Activated T-cell treated with anti-CD3 and anti-CD28 coated beads, Interleukin-2, amount 50 U/mL, for 72 hours (primary cell): ENCODE results near the gene PARVB. TPM values are rescaled to one million over a fixed set of nuclear protein-coding genes. Genes with fewer than 3 reads are reported as not detected.

Source experiments
- ATAC-seq, 2 donors: fragments of 150-1000 bp; cut with Tn5 transposase; replicated peaks in 1 of 2; 2 replicates each; pipeline ENCODE4 v1.10.0; 2021; ENCODE audit warnings: moderate library complexity in 2 of 2, mild to moderate bottlenecking in 1 of 2
- DNase-seq, 2 donors: peaks; one replicate each; pipeline ENCODE4 v3.0.0; 2021 to 2022; ENCODE audit warnings: mixed read lengths in 1 of 2
- H3K27ac Mint-ChIP-seq: one replicate; pipeline ENCODE4 v1.8.0; 2022; ENCODE audit warnings: mild to moderate bottlenecking, moderate library complexity, mixed read lengths
- H3K27me3 Mint-ChIP-seq: one replicate; pipeline ENCODE4 v1.8.0; 2022; ENCODE audit warnings: low read depth, mixed read lengths
- H3K36me3 Mint-ChIP-seq, 2 donors: one replicate each; pipeline ENCODE4 v1.8.0; 2022; ENCODE audit warnings: mixed read lengths in 2 of 2, mild to moderate bottlenecking in 1 of 2; ENCODE audit not compliant: insufficient read depth in 2 of 2
- H3K4me1 Mint-ChIP-seq: one replicate; pipeline ENCODE4 v1.8.0; 2022; ENCODE audit warnings: low read depth, mixed read lengths
- H3K4me3 Mint-ChIP-seq, 2 donors: one replicate each; pipeline ENCODE4 v1.8.0; 2022; ENCODE audit warnings: mild to moderate bottlenecking in 2 of 2, mixed read lengths in 2 of 2, moderate library complexity in 2 of 2
- H3K9me3 Mint-ChIP-seq, 2 donors: one replicate each; pipeline ENCODE4 v1.8.0; 2022; ENCODE audit warnings: mixed read lengths in 2 of 2
- total RNA-seq, 2 donors: library from RNA; stranded (reverse); gene quantifications; one replicate each; pipeline ENCODE4 v1.2.3, GENCODE V29; 2022

PARVB gene
- total RNA-seq, 2 donors from 2014 or later: 28.4 to 55.7 TPM

DNA sequence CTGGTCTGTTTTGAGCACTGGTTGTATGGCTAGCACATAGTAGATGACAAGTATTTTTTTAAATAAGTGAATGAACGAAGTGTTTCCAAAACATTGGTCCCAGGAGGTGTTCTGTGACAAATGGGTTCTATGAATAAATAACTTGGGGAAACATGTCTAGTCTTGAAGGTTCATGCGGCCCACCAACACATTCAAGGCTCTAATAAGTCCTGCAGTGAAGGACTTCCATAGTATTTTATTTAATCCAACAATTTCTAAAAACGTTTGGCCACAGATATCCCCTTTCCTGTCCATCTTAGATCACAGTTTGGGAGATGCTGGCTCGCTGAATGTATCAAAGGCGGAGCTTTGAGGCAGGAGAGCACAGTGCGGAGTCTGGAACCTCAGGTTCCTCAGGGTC lies 179.1 kb downstream of the PARVB start:
- no peaks in the 10 kb centered on the region for H3K9me3 Mint-ChIP-seq
- H3K27ac Mint-ChIP-seq: no peak overlapping the region
- DNase-seq (no peak), ATAC-seq (no peak)
- peaks cover 4 to 7% of the 10 kb centered on the region in 2 donors for H3K36me3 Mint-ChIP-seq
- H3K4me1 Mint-ChIP-seq: no peaks in the 10 kb centered on the region
- H3K27me3 Mint-ChIP-seq: no peaks in the 10 kb centered on the region
- no peak overlapping the region for H3K4me3 Mint-ChIP-seq

DNA sequence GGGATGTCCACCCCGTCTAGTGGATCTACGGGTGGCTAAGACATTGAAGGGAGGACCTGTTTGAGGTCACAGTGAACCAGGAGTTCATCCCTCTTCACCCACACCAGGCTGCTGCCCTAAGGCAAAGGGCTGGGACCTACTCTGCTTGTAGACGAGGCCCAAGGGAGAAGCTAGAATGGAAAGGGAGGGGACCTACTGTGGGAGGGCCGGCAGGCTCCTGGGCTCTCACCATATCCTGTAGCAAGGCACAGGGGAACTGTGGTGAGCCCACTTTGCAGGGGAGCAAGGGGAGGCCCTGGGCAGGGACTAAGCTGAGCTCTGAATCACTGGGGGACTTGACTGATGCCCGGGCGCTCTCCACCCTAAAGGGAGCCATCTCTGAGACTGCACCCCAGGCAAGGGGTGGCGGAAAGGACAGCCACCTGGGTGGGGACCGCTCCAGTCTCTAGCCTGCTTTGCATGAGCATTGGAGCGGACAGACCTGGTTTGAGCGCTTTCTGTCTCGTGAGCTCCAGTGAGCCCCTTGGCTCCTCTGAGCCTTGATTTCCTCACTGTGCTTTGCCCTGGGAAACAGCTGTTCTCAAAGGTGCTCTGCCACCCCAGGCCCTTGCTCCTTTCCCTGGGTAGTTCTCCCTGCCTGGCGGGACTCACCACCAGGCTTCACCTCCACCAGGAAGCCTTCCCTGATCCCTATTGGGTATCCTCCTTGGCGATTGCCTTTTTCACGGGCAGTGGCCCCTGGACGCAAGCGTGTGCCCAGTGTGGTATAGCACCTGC lies 180.8 kb downstream of the PARVB start:
- Mint-ChIP-seq H3K27me3 (no peaks in the 10 kb centered on the region), H3K4me3 (no peak overlapping the region), H3K36me3 (peaks cover 4 to 13% of the 10 kb centered on the region in 2 donors), H3K27ac (no peak overlapping the region), H3K9me3 (peaks cover 0 to 6% of the 10 kb centered on the region in 2 donors), H3K4me1 (no peaks in the 10 kb centered on the region)
- ATAC-seq (no peak), DNase-seq (no peak)

DNA sequence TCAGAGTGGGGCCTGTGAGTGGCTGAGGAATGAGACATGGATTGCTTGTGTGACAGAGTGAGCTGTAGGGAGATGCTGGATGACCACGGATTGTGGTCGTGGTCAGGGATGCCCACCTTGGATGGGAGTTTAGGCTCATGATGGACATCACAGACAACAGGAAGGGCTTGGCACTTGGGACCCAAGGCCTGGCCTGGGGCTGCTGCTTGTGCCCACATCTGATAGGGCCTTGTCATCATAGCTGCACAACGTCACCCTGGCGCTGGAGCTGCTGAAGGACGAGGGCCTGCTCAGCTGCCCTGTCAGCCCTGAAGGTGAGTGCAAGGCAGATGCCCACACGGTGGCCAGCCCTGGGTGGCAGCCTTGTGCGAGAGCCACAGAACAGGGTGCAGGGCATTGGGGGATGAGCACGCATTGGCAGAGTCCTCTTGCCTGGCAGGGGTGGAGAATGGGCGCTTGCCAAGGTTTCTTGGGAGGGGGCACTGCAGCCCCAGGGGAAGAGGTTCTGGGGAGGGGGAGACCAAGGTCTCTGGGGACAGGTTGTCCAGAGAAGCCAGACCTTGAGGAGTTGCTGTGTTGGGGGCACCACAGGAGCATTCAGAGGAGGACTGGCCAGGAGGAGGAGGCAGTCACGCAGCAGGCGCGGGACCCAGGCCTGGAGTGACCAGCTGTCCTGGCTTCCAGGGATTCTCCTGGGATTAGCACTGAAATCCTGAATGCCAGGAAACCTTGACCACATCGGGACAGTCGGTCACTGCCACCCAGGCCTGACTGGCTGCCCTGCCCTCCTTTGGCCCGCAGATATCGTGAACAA lies 181.6 kb downstream of the PARVB start:
- H3K27ac Mint-ChIP-seq: no peak overlapping the region
- peaks cover 0 to 6% of the 10 kb centered on the region in 2 donors for H3K9me3 Mint-ChIP-seq
- no peak for DNase-seq
- peaks cover 6 to 16% of the 10 kb centered on the region in 2 donors for H3K36me3 Mint-ChIP-seq
- no peak overlapping the region for H3K4me3 Mint-ChIP-seq
- H3K4me1 Mint-ChIP-seq: no peaks in the 10 kb centered on the region
- no peaks in the 10 kb centered on the region for H3K27me3 Mint-ChIP-seq
- ATAC-seq: no peak

DNA sequence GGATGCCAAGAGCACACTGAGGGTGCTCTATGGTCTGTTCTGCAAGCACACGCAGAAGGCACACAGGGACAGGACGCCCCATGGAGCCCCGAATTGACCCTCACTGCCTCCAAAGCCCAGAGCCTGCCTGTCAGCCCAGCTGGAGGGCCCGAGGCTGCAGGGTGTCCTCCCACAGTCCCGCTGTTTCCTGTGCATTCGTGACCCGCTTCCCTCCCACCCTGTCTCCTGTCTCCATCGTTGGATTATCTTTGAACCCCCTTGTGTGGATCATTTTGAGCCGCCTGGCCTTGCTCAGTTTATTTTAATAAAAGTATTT lies 182.2 kb downstream of the PARVB start:
- H3K4me3 Mint-ChIP-seq: no peak overlapping the region
- no peaks in the 10 kb centered on the region for H3K4me1 Mint-ChIP-seq
- H3K36me3 Mint-ChIP-seq: peaks cover 6 to 14% of the 10 kb centered on the region in 2 donors
- H3K27me3 Mint-ChIP-seq: no peaks in the 10 kb centered on the region
- DNase-seq (no peak), ATAC-seq (no peak)
- peaks cover 0 to 6% of the 10 kb centered on the region in 2 donors for H3K9me3 Mint-ChIP-seq
- no peak overlapping the region for H3K27ac Mint-ChIP-seq

DNA sequence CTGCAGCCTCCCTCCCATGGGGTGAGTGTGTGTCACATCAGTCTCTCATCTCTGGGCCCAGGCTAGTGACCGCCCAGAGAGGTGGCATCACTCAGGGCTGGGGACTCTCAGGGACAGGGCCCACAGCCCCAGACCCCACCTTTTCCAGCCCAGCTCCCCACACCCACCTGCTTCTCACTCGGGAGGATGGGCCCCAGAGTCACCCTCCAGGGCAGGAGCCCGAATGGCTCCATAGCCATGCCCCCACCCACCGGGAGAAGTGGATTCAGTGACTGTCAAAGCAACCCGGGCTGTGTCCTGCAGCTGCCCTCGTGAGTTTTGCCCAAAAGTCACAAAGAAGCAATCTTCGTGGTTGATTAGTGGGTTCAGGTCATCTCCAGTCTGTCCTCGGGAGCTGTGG lies 182.6 kb downstream of the PARVB start:
- Mint-ChIP-seq H3K36me3 (peaks cover 6 to 14% of the 10 kb centered on the region in 2 donors), H3K27ac (no peak overlapping the region), H3K27me3 (no peaks in the 10 kb centered on the region), H3K4me3 (no peak overlapping the region), H3K4me1 (no peaks in the 10 kb centered on the region), H3K9me3 (peaks cover 0 to 6% of the 10 kb centered on the region in 2 donors)
- DNase-seq: no peak
- no peak for ATAC-seq

DNA sequence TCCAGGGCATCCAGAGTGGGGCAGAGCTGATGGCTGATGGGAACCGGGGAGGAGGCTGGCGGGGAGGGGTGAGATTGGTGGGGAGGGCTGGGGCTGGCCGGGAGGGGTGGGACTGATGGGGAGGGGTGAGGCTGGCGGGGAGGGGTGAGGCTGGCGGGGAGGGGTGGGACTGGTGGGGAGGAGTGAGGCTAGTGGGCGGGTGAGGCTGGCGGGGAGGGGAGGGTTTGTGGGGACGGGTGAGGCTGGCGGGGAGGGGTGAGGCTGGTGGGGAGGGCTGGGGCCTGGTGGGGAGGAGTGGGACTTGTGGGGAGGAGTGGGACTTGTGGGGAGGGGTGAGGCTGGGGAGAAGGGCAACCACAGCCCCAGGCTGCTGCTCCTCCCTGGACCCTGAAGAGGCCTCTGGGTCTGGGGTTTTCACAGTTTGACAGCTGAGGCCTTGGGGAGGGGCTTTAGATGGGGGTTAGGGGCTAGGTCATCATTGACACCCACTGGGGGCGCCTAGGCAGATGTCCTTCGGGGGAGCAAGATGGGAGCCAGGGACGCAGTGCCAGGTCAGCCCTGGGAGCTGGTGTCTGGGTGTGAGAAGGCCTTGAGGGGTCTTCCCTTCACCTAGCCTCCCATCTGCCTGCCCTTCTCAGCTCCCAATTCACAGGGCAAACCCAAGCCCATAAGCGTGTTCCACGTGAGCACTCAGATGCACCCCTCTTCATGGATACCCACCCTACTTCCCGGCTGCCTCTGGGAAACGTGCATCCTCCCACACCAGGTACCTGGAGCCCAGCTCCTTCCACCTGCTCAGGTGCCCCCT lies 183.3 kb downstream of the PARVB start:
- Mint-ChIP-seq H3K4me1 (no peaks in the 10 kb centered on the region), H3K36me3 (peaks cover 6 to 14% of the 10 kb centered on the region in 2 donors), H3K27me3 (no peaks in the 10 kb centered on the region), H3K9me3 (peaks cover 0 to 6% of the 10 kb centered on the region in 2 donors), H3K27ac (no peak overlapping the region), H3K4me3 (no peak overlapping the region)
- no peak for DNase-seq
- no peak for ATAC-seq

DNA sequence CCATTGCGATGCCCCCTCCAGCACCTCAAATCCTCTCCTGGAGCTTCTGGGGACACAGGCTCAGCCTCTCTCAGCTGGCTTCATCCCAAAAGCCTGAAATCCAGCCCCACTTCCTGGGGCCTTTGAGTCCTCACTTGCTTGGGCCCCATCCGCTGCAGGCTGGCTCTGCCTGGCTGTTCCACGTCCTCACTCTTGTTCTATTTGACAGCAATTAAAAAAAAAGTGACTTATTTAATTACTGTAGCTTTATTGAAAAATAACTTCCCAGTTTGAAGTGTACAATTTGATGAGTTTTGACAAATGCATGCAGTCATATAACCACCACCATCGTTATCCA lies 183.8 kb downstream of the PARVB start:
- Mint-ChIP-seq H3K4me3 (no peak overlapping the region), H3K36me3 (peaks cover 6 to 14% of the 10 kb centered on the region in 2 donors), H3K27me3 (no peaks in the 10 kb centered on the region), H3K27ac (no peak overlapping the region), H3K9me3 (peaks cover 0 to 6% of the 10 kb centered on the region in 2 donors), H3K4me1 (no peaks in the 10 kb centered on the region)
- ATAC-seq (no peak), DNase-seq (no peak)

- peaks cover 0 to 6% of the 10 kb centered on the region in 2 donors for H3K9me3 Mint-ChIP-seq
- H3K27me3 Mint-ChIP-seq: no peaks in the 10 kb centered on the region
- DNase-seq: no peak
- no peak overlapping the region for H3K4me3 Mint-ChIP-seq
- H3K27ac Mint-ChIP-seq: no peak overlapping the region
- H3K36me3 Mint-ChIP-seq: peaks cover 6 to 14% of the 10 kb centered on the region in 2 donors
- ATAC-seq: no peak
- no peaks in the 10 kb centered on the region for H3K4me1 Mint-ChIP-seq
These were observed 185.2 kb downstream of the PARVB start for GRCh38 chr22:44209343-44209742.

DNA sequence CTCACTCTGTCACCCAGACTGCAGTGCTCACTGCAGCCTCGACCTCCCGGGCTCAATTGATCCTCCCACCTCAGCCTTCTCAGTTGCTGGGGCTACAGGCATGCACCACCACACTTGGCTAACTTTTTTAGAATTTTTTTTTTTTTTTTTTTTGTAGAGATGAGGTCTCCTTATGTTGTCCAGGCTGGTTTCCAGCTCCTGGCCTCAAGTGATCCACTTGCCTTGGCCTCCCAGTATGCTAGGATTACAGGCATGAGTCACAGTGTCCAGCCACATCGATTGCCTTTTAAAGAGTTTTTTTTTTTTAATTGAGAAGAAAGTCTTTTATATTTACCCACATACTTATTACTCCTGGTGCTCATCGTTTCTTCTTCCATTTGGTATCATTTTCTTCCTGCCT lies 186.6 kb downstream of the PARVB start:
- peaks cover 6 to 14% of the 10 kb centered on the region in 2 donors for H3K36me3 Mint-ChIP-seq
- DNase-seq: no peak

GRCh38 chr22:44211256-44211945 lies 187.3 kb downstream of the PARVB start:
- Mint-ChIP-seq H3K27me3 (no peaks in the 10 kb centered on the region), H3K4me1 (no peaks in the 10 kb centered on the region), H3K4me3 (no peak overlapping the region), H3K36me3 (peaks cover 6 to 16% of the 10 kb centered on the region in 2 donors), H3K9me3 (peaks cover 2 to 6% of the 10 kb centered on the region in 2 donors), H3K27ac (no peak overlapping the region)
- DNase-seq (no peak), ATAC-seq (no peak)

More for the DNA sequence above, 186.6 kb downstream of the PARVB start:
- H3K4me1 Mint-ChIP-seq: no peaks in the 10 kb centered on the region
- no peaks in the 10 kb centered on the region for H3K27me3 Mint-ChIP-seq
- no peak overlapping the region for H3K4me3 Mint-ChIP-seq
- H3K27ac Mint-ChIP-seq: no peak overlapping the region
- H3K9me3 Mint-ChIP-seq: peaks cover 0 to 6% of the 10 kb centered on the region in 2 donors
- no peak for ATAC-seq

- ATAC-seq (no peak), DNase-seq (no peak)
- no peak overlapping the region for H3K27ac Mint-ChIP-seq
- peaks cover 2 to 6% of the 10 kb centered on the region in 2 donors for H3K9me3 Mint-ChIP-seq
- peaks cover 6 to 16% of the 10 kb centered on the region in 2 donors for H3K36me3 Mint-ChIP-seq
- H3K27me3 Mint-ChIP-seq: no peaks in the 10 kb centered on the region
- H3K4me3 Mint-ChIP-seq: no peak overlapping the region
- no peaks in the 10 kb centered on the region for H3K4me1 Mint-ChIP-seq
These were observed 188.1 kb downstream of the PARVB start for GRCh38 chr22:44211946-44212930.

DNA sequence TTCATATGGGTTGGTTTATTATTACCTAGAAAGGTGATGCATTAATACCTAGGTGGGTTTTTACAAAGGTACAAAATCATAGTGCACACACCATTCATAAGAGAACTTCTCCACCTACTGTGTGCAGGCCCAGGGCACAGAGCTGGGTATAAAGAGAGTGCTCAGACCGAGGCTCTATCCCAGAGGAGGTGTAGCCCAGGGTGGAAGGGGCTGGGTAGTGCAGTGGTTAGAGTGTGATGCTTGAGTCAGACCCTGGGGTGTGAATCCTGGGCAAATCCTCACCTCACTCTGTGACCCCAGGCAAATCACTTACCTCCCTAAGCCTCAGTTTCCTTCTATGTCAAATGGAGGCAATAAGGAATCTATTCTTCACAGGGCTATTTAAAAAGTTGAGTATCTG lies 188.8 kb downstream of the PARVB start:
- Mint-ChIP-seq H3K36me3 (peaks cover 6 to 16% of the 10 kb centered on the region in 2 donors), H3K4me1 (no peaks in the 10 kb centered on the region), H3K4me3 (no peak overlapping the region), H3K9me3 (peaks cover 2 to 6% of the 10 kb centered on the region in 2 donors), H3K27ac (no peak overlapping the region), H3K27me3 (no peaks in the 10 kb centered on the region)
- ATAC-seq: no peak
- no peak for DNase-seq
